GM23248 (cell line): ENCODE results near the gene UNC5A. TPM values are rescaled to one million over a fixed set of nuclear protein-coding genes. Genes with fewer than 3 reads are reported as not detected.

ENCODE experiments used
- DNase-seq: peaks from one replicate; pipeline ENCODE4 v3.0.0-alpha.2; 2015
- H2AFZ ChIP-seq: fragments of 200-600 bp; sonication (generic); 2 replicates; pipeline ENCODE4 v1.6.1; 2016; ENCODE audit warnings: antibody characterized with exemption
- H3F3A ChIP-seq: fragments of 200-600 bp; sonication (generic); 2 replicates; pipeline ENCODE4 v1.6.1; 2016; ENCODE audit warnings: mild to moderate bottlenecking, antibody characterized with exemption, mixed run types; ENCODE audit not compliant: insufficient read depth
- H3K27ac ChIP-seq: fragments of 200-600 bp; sonication (generic); 2 replicates; pipeline ENCODE4 v1.5.1; 2016; ENCODE audit warnings: mild to moderate bottlenecking
- H3K27me3 ChIP-seq: fragments of 200-600 bp; sonication (generic); replicated peaks from 2 replicates; pipeline ENCODE4 v1.6.1; 2016; ENCODE audit warnings: mild to moderate bottlenecking; ENCODE audit not compliant: insufficient read depth
- H3K36me3 ChIP-seq: fragments of 200-600 bp; sonication (generic); 2 replicates; pipeline ENCODE4 v1.6.1; 2016; ENCODE audit warnings: low read depth, mild to moderate bottlenecking
- H3K4me1 ChIP-seq: fragments of 200-600 bp; sonication (generic); 2 replicates; pipeline ENCODE4 v1.6.1; 2016; ENCODE audit warnings: mild to moderate bottlenecking; ENCODE audit not compliant: insufficient read depth
- H3K4me2 ChIP-seq: fragments of 200-600 bp; sonication (generic); one replicate; pipeline ENCODE4 v1.6.1; 2016; ENCODE audit warnings: mild to moderate bottlenecking; ENCODE audit not compliant: unreplicated experiment
- H3K4me3 ChIP-seq: fragments of 200-600 bp; sonication (generic); 2 replicates; pipeline ENCODE4 v1.5.1; 2016; ENCODE audit warnings: mild to moderate bottlenecking
- H3K79me2 ChIP-seq: fragments of 200-600 bp; sonication (generic); 2 replicates; pipeline ENCODE4 v1.6.1; 2016; ENCODE audit warnings: mild to moderate bottlenecking; ENCODE audit not compliant: insufficient read depth
- H3K9ac ChIP-seq: fragments of 200-600 bp; sonication (generic); 2 replicates; pipeline ENCODE4 v1.6.1; 2016; ENCODE audit warnings: mild to moderate bottlenecking
- H3K9me2 ChIP-seq: fragments of 200-600 bp; sonication (generic); 2 replicates; pipeline ENCODE4 v1.6.1; 2016; ENCODE audit warnings: mixed run types, mild to moderate bottlenecking, moderate library complexity; ENCODE audit not compliant: insufficient read depth
- H3K9me3 ChIP-seq: fragments of 200-600 bp; sonication (generic); one replicate; pipeline ENCODE4 v1.6.1; 2017; ENCODE audit warnings: low read depth
- H4K20me1 ChIP-seq: fragments of 200-600 bp; sonication (generic); 2 replicates; pipeline ENCODE4 v1.6.0; 2016; ENCODE audit not compliant: insufficient read depth
- EZH2 ChIP-seq: fragments of 200-600 bp; sonication (generic); IDR thresholded peaks from 2 replicates; pipeline ENCODE4 v1.6.1; 2018; ENCODE audit warnings: antibody characterized with exemption, mild to moderate bottlenecking; ENCODE audit not compliant: insufficient read depth, poor library complexity, severe bottlenecking
- EZH2phosphoT487 ChIP-seq: fragments of 200-600 bp; sonication (generic); IDR thresholded peaks from 2 replicates; pipeline ENCODE4 v1.6.1; 2018; ENCODE audit warnings: antibody characterized with exemption, moderate library complexity, mild to moderate bottlenecking, low read depth; ENCODE audit not compliant: insufficient read depth
- WGBS, 2 experiments: methylation state at CpG; one replicate each; pipeline ENCODE4 v1.1.6; 2015 to 2017; ENCODE audit warnings: low lambda C conversion rate in 2 of 2, low coverage in 1 of 2; ENCODE audit errors: missing lambda C conversion rate in 2 of 2; 5-methylcytosine and 5-hydroxymethylcytosine counted together
- in situ Hi-C: fragments of 300-500 bp; cut with MboI; formaldehyde crosslinking; loops from 2 replicates; pipeline ENCODE4 v1.15.0; 2020
- polyA plus RNA-seq: library from polyadenylated mRNA; unstranded; fragments of >200 nt; fragmentation: Nextera tagmentation; extraction: Ambion mirVana; gene quantifications from 2 replicates; pipeline ENCODE4 v1.2.1, GENCODE V29; 2016
- total RNA-seq: library from RNA; depleted of rRNA; stranded (reverse); fragments of >200 nt; shearing (Covaris generic); gene quantifications from 2 replicates; pipeline ENCODE4 v1.2.3, GENCODE V29; 2014

UNC5A gene
- total and polyA plus RNA-seq, 2 experiments from 2014 or later, result not detected

DNA sequence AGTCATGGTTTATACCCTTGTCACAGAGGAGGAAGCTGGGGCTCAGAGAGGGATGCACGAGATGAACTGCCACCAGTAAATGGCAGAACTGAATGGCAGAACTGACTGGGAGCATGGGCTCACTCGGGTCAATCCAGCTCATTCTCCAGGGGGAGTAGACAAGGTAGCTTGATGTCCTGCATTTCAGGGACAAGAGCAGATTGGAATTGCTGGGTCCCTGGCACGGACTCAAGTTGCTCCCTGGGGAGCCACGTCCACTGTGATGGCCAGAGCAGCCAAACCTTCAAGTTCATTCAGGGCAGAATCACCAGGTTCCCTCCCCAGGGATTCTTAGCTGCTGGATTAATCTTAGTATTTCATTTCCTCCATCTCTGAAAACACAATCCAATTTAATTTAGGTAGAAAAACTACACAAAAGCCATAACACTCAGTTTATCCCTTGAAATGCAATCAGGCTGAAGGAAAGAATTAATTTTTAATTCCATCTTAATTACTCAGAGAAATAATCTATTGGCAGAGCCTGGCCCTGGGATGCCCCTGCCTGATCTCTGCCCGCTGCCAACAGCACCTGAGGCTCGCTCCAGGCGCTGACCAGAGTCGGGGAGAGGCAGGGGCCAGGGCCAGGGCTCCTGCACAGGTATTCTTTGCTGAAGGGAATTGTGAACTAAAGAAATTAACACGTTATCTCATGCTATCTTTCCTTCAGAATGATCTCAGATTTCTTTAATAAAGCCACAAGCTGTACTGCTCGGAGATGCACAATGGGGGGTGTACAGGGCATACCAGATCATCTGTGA is 42.0 kb upstream of the UNC5A start:
- H3K4me1 ChIP-seq, result no peaks in the 10 kb centered on the region
- no peak overlapping the region for H3K4me2 ChIP-seq
- no peak overlapping the region for H2AFZ ChIP-seq
- 36 to 40% methylated on average over 10 of the region's 10 CpGs for WGBS, 2 experiments
- H3K79me2 ChIP-seq, result no peaks in the 10 kb centered on the region
- no peaks in the 10 kb centered on the region for H4K20me1 ChIP-seq
- H3K9me2 ChIP-seq, result no peaks in the 10 kb centered on the region
- in situ Hi-C loops, result no loop called here
- H3K27me3 ChIP-seq, result peaks cover 32% of the 10 kb centered on the region
- H3K4me3 ChIP-seq, result no peak overlapping the region
- H3K9ac ChIP-seq, result no peak overlapping the region
- no peaks in the 10 kb centered on the region for H3K36me3 ChIP-seq
- H3F3A ChIP-seq, result no peaks in the 10 kb centered on the region
- no peak overlapping the region for H3K27ac ChIP-seq
- no peaks in the 10 kb centered on the region for H3K9me3 ChIP-seq
- TF ChIP-seq EZH2phosphoT487, result no peak
- DNase-seq, result no peak

DNA sequence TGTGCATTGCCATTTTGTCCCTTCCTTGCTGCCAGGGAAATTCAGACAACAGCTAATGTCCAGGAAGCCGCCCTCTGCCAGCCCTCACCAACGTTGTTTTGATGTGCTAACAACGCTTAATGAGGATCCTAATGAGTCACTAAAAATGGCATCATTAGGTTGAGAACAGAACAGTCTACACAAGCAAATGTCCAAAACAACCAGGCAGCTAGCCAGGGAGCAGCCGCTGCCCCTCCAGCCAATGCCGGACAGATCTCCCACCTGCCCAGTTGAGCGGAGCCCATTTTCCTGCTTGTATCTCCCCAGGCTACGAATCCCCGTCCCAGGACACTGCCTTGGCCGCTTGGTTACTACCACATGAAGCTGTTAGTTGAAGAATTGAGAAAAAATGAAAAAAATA is 40.4 kb upstream of the UNC5A start:
- Histone ChIP-seq H3K9ac (no peak overlapping the region), H3K36me3 (no peaks in the 10 kb centered on the region), H4K20me1 (no peaks in the 10 kb centered on the region), H3K9me3 (no peaks in the 10 kb centered on the region), H3K4me2 (no peak overlapping the region), H3K4me1 (no peaks in the 10 kb centered on the region), H2AFZ (no peak overlapping the region), H3K79me2 (no peaks in the 10 kb centered on the region), H3K9me2 (no peaks in the 10 kb centered on the region), H3F3A (no peaks in the 10 kb centered on the region), H3K27me3 (peaks cover 30% of the 10 kb centered on the region), H3K27ac (no peak overlapping the region), H3K4me3 (no peak overlapping the region)
- 66 to 68% methylated on average over 9 of the region's 9 CpGs for WGBS, 2 experiments
- DNase-seq, result no peak
- in situ Hi-C loops, result no loop called here
- TF ChIP-seq EZH2, result no peak
- TF ChIP-seq EZH2phosphoT487, result no peak

DNA sequence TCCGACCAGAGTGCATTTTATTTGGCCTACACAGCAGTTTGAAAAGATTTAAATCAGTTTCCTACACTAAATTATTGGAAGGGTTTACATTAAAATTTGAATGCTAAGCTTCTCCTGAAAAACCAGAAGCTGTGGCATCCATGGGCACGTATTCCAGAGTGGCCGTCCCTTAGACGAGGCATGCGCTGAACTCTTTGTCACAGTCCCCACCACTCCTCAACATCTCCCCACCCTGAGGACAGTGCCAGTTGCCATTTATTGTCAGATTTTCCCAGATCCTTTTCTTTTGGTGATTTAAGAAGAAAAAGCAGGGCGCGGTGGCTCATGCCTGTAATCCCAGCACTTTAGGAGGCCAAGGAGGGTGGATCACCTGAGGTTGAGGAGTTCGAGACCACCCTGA is 39.9 kb upstream of the UNC5A start:
- H3K27ac ChIP-seq, result no peak overlapping the region
- no peak overlapping the region for H3K9ac ChIP-seq
- WGBS, 2 experiments, result 75 to 76% methylated on average over 8 of the region's 8 CpGs
- no peaks in the 10 kb centered on the region for H4K20me1 ChIP-seq
- no peak for TF ChIP-seq EZH2
- TF ChIP-seq EZH2phosphoT487, result no peak
- H3K9me2 ChIP-seq, result no peaks in the 10 kb centered on the region
- no peak overlapping the region for H3K4me2 ChIP-seq
- no peaks in the 10 kb centered on the region for H3K36me3 ChIP-seq
- in situ Hi-C loops, result no loop called here
- no peaks in the 10 kb centered on the region for H3K79me2 ChIP-seq
- H3F3A ChIP-seq, result no peaks in the 10 kb centered on the region
- H3K4me3 ChIP-seq, result no peak overlapping the region
- no peak overlapping the region for H2AFZ ChIP-seq
- H3K4me1 ChIP-seq, result no peaks in the 10 kb centered on the region
- H3K27me3 ChIP-seq, result peaks cover 30% of the 10 kb centered on the region
- no peak for DNase-seq
- no peaks in the 10 kb centered on the region for H3K9me3 ChIP-seq

DNA sequence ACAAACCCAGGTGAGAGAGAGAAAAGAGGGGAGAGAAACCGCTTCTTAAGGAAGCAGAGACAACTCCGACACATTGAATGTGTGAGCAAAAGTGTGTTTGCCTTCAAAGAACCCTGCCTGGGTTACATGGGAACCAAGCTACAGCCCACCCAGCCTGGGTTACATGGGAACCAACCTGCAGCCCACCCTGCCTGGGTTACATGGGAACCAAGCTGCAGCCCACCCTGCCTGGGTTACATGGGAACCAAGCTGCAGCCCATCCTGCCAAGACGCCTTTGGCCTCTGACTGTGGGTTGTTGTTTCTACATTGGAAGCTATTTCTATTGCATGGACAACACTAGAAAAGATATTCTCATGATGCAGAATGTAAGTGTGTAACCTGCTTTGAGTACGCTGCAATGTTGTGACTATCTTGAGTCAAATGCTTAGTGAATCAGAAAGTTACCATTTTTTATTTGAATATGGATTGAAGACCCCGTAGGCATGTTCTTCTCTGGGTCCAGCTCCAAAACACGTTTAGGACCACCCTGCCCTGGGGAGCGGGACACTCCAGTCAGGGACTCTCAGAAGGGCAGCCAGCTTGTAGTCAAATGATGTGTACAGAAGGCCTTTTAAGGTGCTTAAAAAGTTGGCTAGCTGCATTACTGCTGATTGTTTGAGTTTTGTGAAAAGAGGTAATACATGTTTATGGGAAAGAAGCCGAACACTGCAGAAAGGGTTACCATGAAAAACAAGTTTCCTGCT is 39.1 kb upstream of the UNC5A start:
- Histone ChIP-seq H3K27me3 (peaks cover 26% of the 10 kb centered on the region), H3K9me3 (no peaks in the 10 kb centered on the region), H3K9ac (no peak overlapping the region), H3K79me2 (no peaks in the 10 kb centered on the region), H3K27ac (no peak overlapping the region), H3K9me2 (no peaks in the 10 kb centered on the region), H2AFZ (no peak overlapping the region), H3K36me3 (no peaks in the 10 kb centered on the region), H3K4me1 (no peaks in the 10 kb centered on the region), H3K4me3 (no peak overlapping the region), H3K4me2 (no peak overlapping the region), H3F3A (no peaks in the 10 kb centered on the region), H4K20me1 (no peaks in the 10 kb centered on the region)
- no peak for DNase-seq
- TF ChIP-seq EZH2phosphoT487 (no peak), EZH2 (no peak)
- WGBS, 2 experiments, result 50 to 57% methylated on average over 8 of the region's 8 CpGs
- in situ Hi-C loops, result no loop called here
